ENCODE measurements around the gene SBF2.
"Not testable (repeated sequence)": the region's sequence is repeated elsewhere in the genome, so short reads cannot be mapped to it uniquely, and the experiment has no call there.

Gene SBF2

GRCh38 chr11:10267821-10268220 lies 26.2 kb downstream of the SBF2 start:
- H3K4me2 ChIP-seq (ENCODE audit: low read length, poor library complexity, severe bottlenecking), result no peak overlapping the region
- no peak overlapping the region for H3K4me3 ChIP-seq (ENCODE audit: insufficient read depth in 1 of 2, low read depth in 1 of 2, low read length in 2 of 2)
- no peak overlapping the region for H4K8ac ChIP-seq (ENCODE audit: low read length)
- no peak overlapping the region for H3K18ac ChIP-seq (ENCODE audit: low read depth in 1 of 2, low read length in 2 of 2)
- H3K27me3 ChIP-seq (ENCODE audit: control insufficient read depth in 1 of 2, insufficient read depth in 1 of 2, low read length in 2 of 2), result no peaks in the 10 kb centered on the region
- no peak overlapping the region for H2AK5ac ChIP-seq (ENCODE audit: low read length, severe bottlenecking)
- H2AFZ ChIP-seq (ENCODE audit: low read depth, low read length), result no peak overlapping the region
- H3K14ac ChIP-seq (ENCODE audit: low read length in 2 of 2), result no peak overlapping the region
- H2BK12ac ChIP-seq (ENCODE audit: low read length in 2 of 2), result no peak overlapping the region
- DNase-seq, result no peak
- H3K27ac ChIP-seq (ENCODE audit: low read length, poor library complexity, severe bottlenecking), result no peak overlapping the region
- H3K36me3 ChIP-seq (ENCODE audit: control insufficient read depth in 1 of 2, insufficient read depth in 2 of 2, low read depth in 1 of 2, low read length in 2 of 2), result peaks cover 0 to 8% of the 10 kb centered on the region in 2 experiments
- H2BK15ac ChIP-seq (ENCODE audit: low read depth, poor library complexity, severe bottlenecking), result no peak overlapping the region
- no peak overlapping the region for H2BK120ac ChIP-seq (ENCODE audit: low read depth, low read length)
- H3K4ac ChIP-seq (ENCODE audit: low read depth in 1 of 2, low read length in 2 of 2), result no peak overlapping the region
- H3K79me1 ChIP-seq (replicated peaks; ENCODE audit: low read length, poor library complexity, severe bottlenecking), result peaks cover 17% of the 10 kb centered on the region
- peaks cover 2% of the 10 kb centered on the region for H3K4me1 ChIP-seq (ENCODE audit: control insufficient read depth, insufficient read depth, low read depth, low read length)
- no peaks in the 10 kb centered on the region for H3K9me3 ChIP-seq (ENCODE audit: control insufficient read depth, low read length)
- H3K9ac ChIP-seq (ENCODE audit: low read length), result no peak overlapping the region
- H2BK5ac ChIP-seq (ENCODE audit: low read depth, low read length, poor library complexity, severe bottlenecking), result no peak overlapping the region
- H3K23ac ChIP-seq (ENCODE audit: low read length in 2 of 2), result no peak overlapping the region
- 63% methylated on average over 3 of the region's 3 CpGs for WGBS
- H4K91ac ChIP-seq (ENCODE audit: low read length), result no peak overlapping the region

- Histone ChIP-seq H3K27me3 (ENCODE audit: control insufficient read depth in 1 of 2, insufficient read depth in 1 of 2, low read length in 2 of 2) (no peaks in the 10 kb centered on the region), H3K36me3 (ENCODE audit: control insufficient read depth in 1 of 2, insufficient read depth in 2 of 2, low read depth in 1 of 2, low read length in 2 of 2) (peaks cover 0 to 8% of the 10 kb centered on the region in 2 experiments), H2AK5ac (ENCODE audit: low read length, severe bottlenecking) (no peak overlapping the region), H3K4ac (ENCODE audit: low read depth in 1 of 2, low read length in 2 of 2) (no peak overlapping the region), H2BK12ac (ENCODE audit: low read length in 2 of 2) (no peak overlapping the region), H3K9ac (ENCODE audit: low read length) (no peak overlapping the region), H3K27ac (ENCODE audit: low read length, poor library complexity, severe bottlenecking) (no peak overlapping the region), H2BK120ac (ENCODE audit: low read depth, low read length) (no peak overlapping the region), H3K4me2 (ENCODE audit: low read length, poor library complexity, severe bottlenecking) (no peak overlapping the region), H3K79me1 (replicated peaks; ENCODE audit: low read length, poor library complexity, severe bottlenecking) (peaks cover 21% of the 10 kb centered on the region), H2AFZ (ENCODE audit: low read depth, low read length) (no peak overlapping the region), H2BK15ac (ENCODE audit: low read depth, poor library complexity, severe bottlenecking) (no peak overlapping the region), H3K4me3 (ENCODE audit: insufficient read depth in 1 of 2, low read depth in 1 of 2, low read length in 2 of 2) (no peak overlapping the region), H3K18ac (ENCODE audit: low read depth in 1 of 2, low read length in 2 of 2) (peak overlapping the region in 1 of 2 experiments; percentile 19), H3K14ac (ENCODE audit: low read length in 2 of 2) (no peak overlapping the region), H3K9me3 (ENCODE audit: control insufficient read depth, low read length) (no peaks in the 10 kb centered on the region), H2BK5ac (ENCODE audit: low read depth, low read length, poor library complexity, severe bottlenecking) (no peak overlapping the region), H3K4me1 (ENCODE audit: control insufficient read depth, insufficient read depth, low read depth, low read length) (peaks cover 2% of the 10 kb centered on the region), H3K23ac (ENCODE audit: low read length in 2 of 2) (no peak overlapping the region), H4K8ac (ENCODE audit: low read length) (no peak overlapping the region), H4K91ac (ENCODE audit: low read length) (no peak overlapping the region)
- 92% methylated on average over 3 of the region's 3 CpGs for whole genome bisulfite sequencing
- DNase-seq, result no peak
These were observed 28.1 kb downstream of the SBF2 start for GRCh38 chr11:10265936-10266335.

- H2BK120ac ChIP-seq (ENCODE audit: low read depth, low read length); H3K14ac ChIP-seq (ENCODE audit: low read length in 2 of 2); H3K9me3 ChIP-seq (ENCODE audit: control insufficient read depth, low read length); H3K18ac ChIP-seq (ENCODE audit: low read depth in 1 of 2, low read length in 2 of 2); H2BK15ac ChIP-seq (ENCODE audit: low read depth, poor library complexity, severe bottlenecking); H2BK5ac ChIP-seq (ENCODE audit: low read depth, low read length, poor library complexity, severe bottlenecking); H3K27ac ChIP-seq (ENCODE audit: low read length, poor library complexity, severe bottlenecking); H3K9ac ChIP-seq (ENCODE audit: low read length); H4K91ac ChIP-seq (ENCODE audit: low read length); H3K23ac ChIP-seq (ENCODE audit: low read length in 2 of 2); H3K4me2 ChIP-seq (ENCODE audit: low read length, poor library complexity, severe bottlenecking); H3K36me3 ChIP-seq (ENCODE audit: control insufficient read depth in 1 of 2, insufficient read depth in 2 of 2, low read depth in 1 of 2, low read length in 2 of 2); H2BK12ac ChIP-seq (ENCODE audit: low read length in 2 of 2); H4K8ac ChIP-seq (ENCODE audit: low read length); DNase-seq; H2AK5ac ChIP-seq (ENCODE audit: low read length, severe bottlenecking); H3K4ac ChIP-seq (ENCODE audit: low read depth in 1 of 2, low read length in 2 of 2); H3K4me3 ChIP-seq (ENCODE audit: insufficient read depth in 1 of 2, low read depth in 1 of 2, low read length in 2 of 2); H3K27me3 ChIP-seq (ENCODE audit: control insufficient read depth in 1 of 2, insufficient read depth in 1 of 2, low read length in 2 of 2); H3K4me1 ChIP-seq (ENCODE audit: control insufficient read depth, insufficient read depth, low read depth, low read length); H2AFZ ChIP-seq (ENCODE audit: low read depth, low read length): not testable (repeated sequence)
- H3K79me1 ChIP-seq (replicated peaks; ENCODE audit: low read length, poor library complexity, severe bottlenecking), result peaks cover 22% of the 10 kb centered on the region
- 100% methylated on average over 1 of the region's 3 CpGs for WGBS
These were observed 29.3 kb downstream of the SBF2 start for GRCh38 chr11:10264716-10265115.

- H2BK120ac ChIP-seq (ENCODE audit: low read depth, low read length), result no peak overlapping the region
- no peaks in the 10 kb centered on the region for H3K27me3 ChIP-seq (ENCODE audit: control insufficient read depth in 1 of 2, insufficient read depth in 1 of 2, low read length in 2 of 2)
- H3K9ac ChIP-seq (ENCODE audit: low read length), result peak overlapping the region; percentile 31
- H2BK5ac ChIP-seq (ENCODE audit: low read depth, low read length, poor library complexity, severe bottlenecking), result no peak overlapping the region
- no peak overlapping the region for H2BK12ac ChIP-seq (ENCODE audit: low read length in 2 of 2)
- no peak overlapping the region for H3K23ac ChIP-seq (ENCODE audit: low read length in 2 of 2)
- no peak overlapping the region for H3K4ac ChIP-seq (ENCODE audit: low read depth in 1 of 2, low read length in 2 of 2)
- peaks cover 2% of the 10 kb centered on the region for H3K4me1 ChIP-seq (ENCODE audit: control insufficient read depth, insufficient read depth, low read depth, low read length)
- H3K18ac ChIP-seq (ENCODE audit: low read depth in 1 of 2, low read length in 2 of 2), result no peak overlapping the region
- no peak overlapping the region for H3K27ac ChIP-seq (ENCODE audit: low read length, poor library complexity, severe bottlenecking)
- no peak overlapping the region for H2AFZ ChIP-seq (ENCODE audit: low read depth, low read length)
- H3K79me1 ChIP-seq (replicated peaks; ENCODE audit: low read length, poor library complexity, severe bottlenecking), result peaks cover 19% of the 10 kb centered on the region
- no peak overlapping the region for H2AK5ac ChIP-seq (ENCODE audit: low read length, severe bottlenecking)
- peaks cover 0 to 4% of the 10 kb centered on the region in 2 experiments for H3K36me3 ChIP-seq (ENCODE audit: control insufficient read depth in 1 of 2, insufficient read depth in 2 of 2, low read depth in 1 of 2, low read length in 2 of 2)
- H3K14ac ChIP-seq (ENCODE audit: low read length in 2 of 2), result no peak overlapping the region
- H3K4me2 ChIP-seq (ENCODE audit: low read length, poor library complexity, severe bottlenecking), result no peak overlapping the region
- no peak overlapping the region for H4K8ac ChIP-seq (ENCODE audit: low read length)
- H2BK15ac ChIP-seq (ENCODE audit: low read depth, poor library complexity, severe bottlenecking), result no peak overlapping the region
- H3K4me3 ChIP-seq (ENCODE audit: insufficient read depth in 1 of 2, low read depth in 1 of 2, low read length in 2 of 2), result no peak overlapping the region
- no peaks in the 10 kb centered on the region for H3K9me3 ChIP-seq (ENCODE audit: control insufficient read depth, low read length)
- H4K91ac ChIP-seq (ENCODE audit: low read length), result no peak overlapping the region
- DNase-seq, result peak; percentile 52
These were observed 30.1 kb downstream of the SBF2 start for GRCh38 chr11:10263929-10264328.

Measured in mesenchymal stem cell (in vitro differentiated cells and primary cell).